Psoas muscle (tissue), 8 donors: ENCODE measurements around the gene NLRP5. TPM values are rescaled to one million over a fixed set of nuclear protein-coding genes. Genes with fewer than 3 reads are reported as not detected.
"Not testable (repeated sequence)": the region's sequence is repeated elsewhere in the genome, so short reads cannot be mapped to it uniquely, and the experiment has no call there.

Experiments used
- ATAC-seq, 4 donors: fragments of 200-7000 bp; cut with Tn5 transposase; one replicate each; pipeline ENCODE4 v1.9.1; 2020; ENCODE audit warnings: moderate library complexity in 3 of 4, mild to moderate bottlenecking in 2 of 4
- DNase-seq, 2 donors: peaks; one replicate each; pipeline ENCODE4 v3.0.0-alpha.2; 2020
- H3K27ac ChIP-seq: fragments of 200-600 bp; one replicate; pipeline ENCODE4 v1.8.0; 2022
- H3K27me3 ChIP-seq, 3 donors: fragments of 200-600 bp in 1 of 3; one replicate each; pipeline versions ENCODE4 v1.6.1 to v1.8.0; 2013 to 2022; ENCODE audit warnings: low read length in 2 of 3, mild to moderate bottlenecking in 2 of 3, moderate library complexity in 1 of 3; ENCODE audit not compliant: insufficient read depth in 3 of 3
- H3K36me3 ChIP-seq, 2 donors: fragments of 200-600 bp in 1 of 2; one replicate each; pipeline versions ENCODE4 v1.6.1 to v1.8.0; 2013 to 2022; ENCODE audit warnings: low read depth in 1 of 2, mild to moderate bottlenecking in 1 of 2, moderate library complexity in 1 of 2; ENCODE audit not compliant: insufficient read depth in 1 of 2
- H3K4me1 ChIP-seq: fragments of 200-600 bp; one replicate; pipeline ENCODE4 v1.8.0; 2022
- H3K4me3 ChIP-seq: fragments of 200-600 bp; one replicate; pipeline ENCODE4 v1.8.0; 2022; ENCODE audit warnings: mild to moderate bottlenecking
- H3K9me3 ChIP-seq: fragments of 200-600 bp; one replicate; pipeline ENCODE4 v1.8.0; 2022
- WGBS, 3 donors: extraction: QIAGEN DNeasy Blood & Tissue Kit; methylation state at CpG; one replicate each; pipeline versions ENCODE4 v1.1.6 to v1.1.7; 2013; 5-methylcytosine and 5-hydroxymethylcytosine counted together
- intact Hi-C, 2 donors: fragments of 100-400 bp; cut with DNase I; formaldehyde crosslinking; loops; one replicate each; pipeline versions ENCODE4 v1.11.0 to v1.14.2; 2022
- long read RNA-seq, 2 donors: library from polyadenylated mRNA; unstranded; transcript quantifications; one replicate each; pipeline ENCODE4 v2.0.0, GENCODE V29; 2021
- polyA plus RNA-seq, 3 donors: library from polyadenylated mRNA; stranded (reverse); fragments of 200-250 nt; gene quantifications; one replicate each; pipeline ENCODE4 v1.2.3, GENCODE V29; 2013
- total RNA-seq, 4 donors: library from RNA; stranded (reverse); fragmentation: NEBNext Ultra II Directional in 2 of 4; extraction: Animal tissue kit (Norgen Biotek cat#: 25700) in 2 of 4; gene quantifications; one replicate each; pipeline versions ENCODE4 v1.2.1 to v1.2.4, GENCODE V29; 2021 to 2023
- TF ChIP-seq, protein P1 (sequence below): fragments of 200-600 bp; IDR thresholded peaks from one replicate; pipeline ENCODE4 v1.8.0; 2022; ENCODE audit warnings: antibody characterized with exemption
- donor health status: healthy with polysubstance abuse.
- donor health status: DM: no; HTN: no; CAD: no; lungs with moderate emphysema.
- donor health status: Bipolar disorder and iron deficiency.
- donor health status: healthy.
- donor health status: DM: yes; HTN: yes; CAD: no.
- donor health status: DM: no; HTN: no; CAD: no.
- donor health status: DM: no; HTN: no; CAD: no.
- donor health status: DM: yes; HTN: yes; CAD: no.

NLRP5 gene
- total RNA-seq (not detected), polyA plus RNA-seq (not detected)
- long read RNA-seq, donor 1, result 0 reads
- long read RNA-seq, donor 2, result 0 reads

DNA sequence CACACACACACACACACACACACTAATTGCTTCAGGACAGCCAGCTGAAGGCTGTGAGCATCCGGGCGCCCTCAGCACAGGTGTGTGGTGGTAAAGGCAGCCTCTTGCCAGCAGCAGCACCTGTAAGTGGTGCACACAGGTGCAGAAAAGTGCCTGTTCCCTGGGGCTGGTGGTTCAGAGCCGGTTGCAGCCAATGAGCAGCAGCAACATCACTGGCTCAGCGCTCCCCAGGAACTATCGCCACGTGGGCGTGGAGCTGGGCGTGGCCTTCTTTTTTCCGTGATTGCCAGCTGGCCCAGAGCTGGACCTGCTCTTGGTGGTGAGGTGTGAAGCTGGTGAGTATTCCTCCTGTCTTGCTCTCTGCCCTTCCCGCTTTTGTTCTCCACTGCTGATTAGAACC lies at the start of gene NLRP5:
Gene NLRP5, plus strand, starts transcription at position 289 of the 400 bp plus-strand sequence.
- no peaks in the 10 kb centered on the region for H3K36me3 ChIP-seq
- no peaks in the 10 kb centered on the region for H3K27me3 ChIP-seq
- H3K9me3 ChIP-seq, result no peaks in the 10 kb centered on the region
- no peaks in the 10 kb centered on the region for H3K4me1 ChIP-seq
- WGBS, 3 donors, result 40 to 49% (median 45%) methylated on average over 10 of the region's 10 CpGs
- H3K4me3 ChIP-seq, result no peak within 1 kb of the TSS
- no peak within 1 kb of the TSS for H3K27ac ChIP-seq
- ATAC-seq, result no peak
- TF ChIP-seq, protein P1, sequence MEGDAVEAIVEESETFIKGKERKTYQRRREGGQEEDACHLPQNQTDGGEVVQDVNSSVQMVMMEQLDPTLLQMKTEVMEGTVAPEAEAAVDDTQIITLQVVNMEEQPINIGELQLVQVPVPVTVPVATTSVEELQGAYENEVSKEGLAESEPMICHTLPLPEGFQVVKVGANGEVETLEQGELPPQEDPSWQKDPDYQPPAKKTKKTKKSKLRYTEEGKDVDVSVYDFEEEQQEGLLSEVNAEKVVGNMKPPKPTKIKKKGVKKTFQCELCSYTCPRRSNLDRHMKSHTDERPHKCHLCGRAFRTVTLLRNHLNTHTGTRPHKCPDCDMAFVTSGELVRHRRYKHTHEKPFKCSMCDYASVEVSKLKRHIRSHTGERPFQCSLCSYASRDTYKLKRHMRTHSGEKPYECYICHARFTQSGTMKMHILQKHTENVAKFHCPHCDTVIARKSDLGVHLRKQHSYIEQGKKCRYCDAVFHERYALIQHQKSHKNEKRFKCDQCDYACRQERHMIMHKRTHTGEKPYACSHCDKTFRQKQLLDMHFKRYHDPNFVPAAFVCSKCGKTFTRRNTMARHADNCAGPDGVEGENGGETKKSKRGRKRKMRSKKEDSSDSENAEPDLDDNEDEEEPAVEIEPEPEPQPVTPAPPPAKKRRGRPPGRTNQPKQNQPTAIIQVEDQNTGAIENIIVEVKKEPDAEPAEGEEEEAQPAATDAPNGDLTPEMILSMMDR, result no peak
- intact Hi-C loops, result no loop called here
- no peak for DNase-seq

DNA sequence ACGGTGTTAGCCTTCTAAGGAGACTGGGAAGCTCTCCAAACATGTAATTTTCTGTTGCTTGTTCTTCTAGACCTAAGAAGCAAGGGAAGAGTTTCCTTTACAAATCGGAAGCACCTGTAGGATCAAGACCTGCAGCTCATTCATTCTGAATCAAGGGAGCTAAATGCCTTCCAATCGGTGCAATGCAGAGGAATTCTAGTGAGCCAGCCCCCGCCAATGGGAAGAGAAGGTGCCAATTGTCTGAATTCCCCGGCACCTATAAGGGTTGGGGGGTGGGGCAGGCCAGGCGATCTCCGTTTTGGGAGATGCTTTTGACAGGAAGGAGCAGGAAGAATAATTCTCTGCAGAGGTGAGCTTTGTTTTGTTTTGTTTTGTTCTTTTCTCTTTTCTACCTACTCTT lies 47.4 kb upstream of the NLRP5 start:
- H3K36me3 ChIP-seq, result no peaks in the 10 kb centered on the region
- ATAC-seq (no peak), DNase-seq (no peak)
- H3K9me3 ChIP-seq, result no peaks in the 10 kb centered on the region
- 59 to 67% (median 66%) methylated on average over 7 of the region's 7 CpGs for WGBS, 3 donors
- no peak overlapping the region for H3K4me3 ChIP-seq
- intact Hi-C loops, result no loop called here
- H3K27ac ChIP-seq, result no peak overlapping the region
- TF ChIP-seq, protein P1, result no peak
- no peaks in the 10 kb centered on the region for H3K4me1 ChIP-seq
- H3K27me3 ChIP-seq, result peaks cover 0 to 2% (median 0%) of the 10 kb centered on the region in 3 donors

DNA sequence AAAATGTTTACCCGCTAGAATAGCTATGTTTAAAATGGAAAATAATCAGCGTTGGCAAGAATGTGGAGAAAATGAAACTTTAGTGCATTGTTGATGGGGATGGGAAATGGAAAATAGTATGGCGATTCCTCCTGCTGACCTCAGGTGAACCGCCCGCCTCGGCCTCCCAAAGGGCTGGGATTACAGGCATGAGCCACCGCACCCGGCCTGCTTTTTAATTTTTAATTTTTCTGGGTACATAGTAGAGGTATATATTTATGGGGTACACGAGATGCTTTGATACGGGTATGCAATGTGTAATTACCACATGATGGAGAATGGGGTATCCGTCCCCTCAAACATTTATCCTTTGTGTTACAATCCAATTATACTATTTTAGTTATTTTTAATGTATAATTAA lies 46.3 kb upstream of the NLRP5 start:
- H3K4me1 ChIP-seq, result no peaks in the 10 kb centered on the region
- WGBS, 3 donors, result 89% methylated on average over 11 of the region's 11 CpGs
- H3K27ac ChIP-seq, result no peak overlapping the region
- no peaks in the 10 kb centered on the region for H3K9me3 ChIP-seq
- ATAC-seq (no peak), DNase-seq (no peak)
- no peaks in the 10 kb centered on the region for H3K36me3 ChIP-seq
- no peak overlapping the region for H3K4me3 ChIP-seq
- TF ChIP-seq, protein P1, result no peak
- intact Hi-C loops, result no loop called here
- no peaks in the 10 kb centered on the region for H3K27me3 ChIP-seq

DNA sequence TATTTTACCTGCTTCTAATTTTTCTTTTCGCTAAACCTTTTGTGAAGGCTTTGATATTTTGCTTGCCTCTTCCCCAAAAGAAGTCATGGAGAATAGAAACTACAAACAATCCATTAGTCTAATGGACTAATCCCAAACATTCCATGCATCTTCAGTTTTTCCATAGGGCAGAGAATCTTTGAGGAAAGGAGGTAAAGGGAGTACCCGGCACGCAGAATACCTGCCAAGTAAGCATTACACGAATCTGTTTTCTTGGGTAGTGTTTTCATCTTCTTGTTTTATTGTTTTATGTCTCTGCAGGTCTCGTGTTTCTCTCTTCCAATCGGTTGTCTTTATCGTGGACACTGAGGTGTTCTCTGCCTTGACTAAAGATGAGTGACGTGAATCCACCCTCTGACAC lies 39.0 kb upstream of the NLRP5 start, which contains the start of gene NLRP8:
Gene NLRP8, plus strand, starts transcription at position 301 of the 400 bp plus-strand sequence.
- intact Hi-C loops, result no loop called here
- Histone ChIP-seq H3K36me3 (no peaks in the 10 kb centered on the region), H3K27me3 (no peaks in the 10 kb centered on the region), H3K27ac (no peak within 1 kb of the TSS), H3K9me3 (peaks cover 9% of the 10 kb centered on the region), H3K4me1 (no peaks in the 10 kb centered on the region), H3K4me3 (no peak within 1 kb of the TSS)
- TF ChIP-seq, protein P1, result no peak
- ATAC-seq, result no peak
- WGBS, 3 donors, result 73 to 81% (median 79%) methylated on average over 8 of the region's 8 CpGs
- DNase-seq, result no peak

DNA sequence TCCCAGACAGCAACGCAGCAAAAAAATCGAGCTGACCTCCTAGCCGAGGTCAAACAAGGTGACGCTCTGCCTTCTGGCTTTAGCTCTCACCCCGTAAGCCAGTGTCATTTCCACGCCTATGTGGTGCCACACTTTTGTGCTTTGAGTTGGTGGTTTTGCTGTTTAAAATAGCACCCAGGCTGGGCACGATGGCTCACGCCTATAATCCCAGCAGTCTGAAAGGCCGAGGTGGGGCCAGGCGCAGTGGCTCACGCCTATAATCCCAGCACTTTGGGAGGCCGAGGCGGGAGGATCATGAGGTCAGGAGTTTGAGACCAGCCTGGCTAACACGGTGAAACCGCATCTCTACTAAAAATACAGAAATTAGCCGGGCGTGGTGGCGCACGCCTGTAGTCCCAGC lies 36.0 kb upstream of the NLRP5 start:
- WGBS, 3 donors, result 88 to 92% (median 89%) methylated on average over 19 of the region's 19 CpGs
- intact Hi-C loops, ATAC-seq, H3K4me1 ChIP-seq, H3K27ac ChIP-seq, H3K27me3 ChIP-seq, H3K36me3 ChIP-seq, H3K9me3 ChIP-seq, H3K4me3 ChIP-seq, DNase-seq: not testable (repeated sequence)
